GM12892 (cell line): ENCODE measurements around the gene CAAP1. TPM values are rescaled to one million over a fixed set of nuclear protein-coding genes. Genes with fewer than 3 reads are reported as not detected.

Experiments
- DNase-seq: peaks from one replicate; pipeline ENCODE4 v3.0.0; 2011; ENCODE audit not compliant: insufficient read length
- FAIRE-seq: peaks from 2 replicates; lab custom pipeline; 2011; peaks lifted over from hg19 to GRCh38; lab: Jason Lieb, UNC
- POLR2A ChIP-seq: IDR thresholded peaks from 2 replicates; pipeline ENCODE4 v1.6.1; 2011; ENCODE audit warnings: low read depth, low read length, control low read depth
- POLR2AphosphoS5 ChIP-seq: IDR thresholded peaks from 2 replicates; pipeline ENCODE4 v1.6.1; 2011; ENCODE audit warnings: low read depth, low read length, control low read depth
- TAF1 ChIP-seq: IDR thresholded peaks from 2 replicates; pipeline ENCODE4 v1.6.1; 2011; ENCODE audit warnings: low read depth, mild to moderate bottlenecking, control low read depth, low read length, borderline replicate concordance
- polyA plus RNA-seq: library from polyadenylated mRNA; unstranded; fragments of >200 nt; gene quantifications from one replicate; pipeline ENCODE4 v1.2.1, GENCODE V29; 2012; ENCODE audit warnings: missing spikeins, inconsistent platforms; ENCODE audit not compliant: missing spikeins

CAAP1 gene
- 19.9 TPM for polyA plus RNA-seq

DNA sequence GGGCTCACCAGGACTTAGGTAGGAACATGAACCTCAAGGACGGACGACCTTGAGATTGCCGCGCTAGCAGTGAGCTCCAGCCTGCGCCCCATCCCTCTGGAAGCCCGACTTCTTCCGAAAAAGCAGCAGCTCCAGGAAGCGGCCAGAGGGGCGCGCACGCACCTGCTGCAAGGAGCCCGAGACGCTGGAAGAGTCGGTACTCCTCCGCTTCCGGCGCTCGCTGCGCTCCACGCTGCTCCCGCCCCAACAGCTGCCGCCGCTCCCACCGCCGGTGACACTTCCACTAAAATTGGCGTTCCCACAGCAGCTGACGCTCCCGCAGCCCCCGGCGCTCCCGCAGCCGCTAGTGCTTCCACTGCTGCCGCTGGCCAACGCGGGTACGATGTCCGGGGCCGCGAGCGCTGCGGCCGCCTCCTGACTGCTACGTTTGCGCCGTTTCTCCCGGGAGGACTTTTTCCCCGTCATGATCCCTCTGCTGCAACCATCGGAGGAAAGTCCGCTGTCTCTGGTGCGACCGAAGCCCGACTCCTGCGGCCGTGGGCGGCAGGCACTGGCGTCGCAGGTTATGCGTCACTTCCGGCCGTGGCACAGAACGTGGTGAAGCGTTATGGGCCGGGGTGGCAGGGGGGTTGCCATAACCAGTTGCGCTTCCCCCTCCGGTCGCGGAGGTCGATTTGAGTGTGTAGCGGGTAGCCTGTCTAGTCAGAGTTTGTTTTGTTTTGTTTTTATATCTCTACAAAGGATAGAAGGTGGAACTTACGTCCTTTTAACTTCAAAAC lies at the start of gene CAAP1:
TSS of gene CAAP1 (minus strand) at position 552 of the 779 bp plus-strand sequence. CDS start at position 465, 87 bp downstream.
- TF ChIP-seq POLR2AphosphoS5 (peak; percentile 96), TAF1 (peak; percentile 80), POLR2A (peak; percentile 96)
- peak; percentile 96 for FAIRE-seq

GRCh38 chr9:26940779-26941178 lies 48.2 kb upstream of the CAAP1 start:
- TF ChIP-seq TAF1 (no peak), POLR2AphosphoS5 (no peak), POLR2A (no peak)
- FAIRE-seq, result no peak
- no peak for DNase-seq

More for the DNA sequence above, at the start of gene CAAP1:
- peak; percentile 76 for DNase-seq

- TF ChIP-seq POLR2AphosphoS5 (no peak), POLR2A (no peak), TAF1 (no peak)
Measured at GRCh38 chr9:26939955-26940711, 47.5 kb upstream of the CAAP1 start.

DNA sequence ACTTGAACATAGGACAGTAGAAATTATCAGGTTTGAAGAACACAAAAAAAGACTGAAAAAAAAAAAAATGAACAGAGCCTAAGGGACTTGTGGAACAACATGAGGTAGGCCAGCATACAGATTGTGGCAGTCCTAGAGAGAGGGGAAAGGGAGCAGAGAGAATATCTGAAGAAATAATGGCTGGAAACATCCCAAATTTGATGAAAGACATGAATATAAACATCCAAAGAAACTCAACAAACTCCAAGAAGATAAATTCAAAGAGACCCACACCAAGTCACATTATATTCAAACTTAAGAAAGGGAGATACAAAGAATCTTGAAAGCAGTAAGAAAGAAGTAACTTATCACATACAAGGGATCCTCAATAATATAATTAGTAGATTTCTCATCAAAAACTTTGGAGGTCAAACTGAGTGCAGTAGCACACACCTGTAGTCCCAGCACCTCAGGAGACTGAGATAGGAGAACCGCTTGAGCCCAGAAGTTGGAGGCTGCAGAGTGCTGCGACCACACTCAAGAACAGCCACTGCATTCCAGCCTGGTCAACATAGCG lies 45.3 kb upstream of the CAAP1 start:
- no peak for FAIRE-seq
- TF ChIP-seq POLR2AphosphoS5 (no peak), POLR2A (no peak), TAF1 (no peak)

More at GRCh38 chr9:26939955-26940711, 47.5 kb upstream of the CAAP1 start:
- peak; percentile 87 for FAIRE-seq
- no peak for DNase-seq

DNA sequence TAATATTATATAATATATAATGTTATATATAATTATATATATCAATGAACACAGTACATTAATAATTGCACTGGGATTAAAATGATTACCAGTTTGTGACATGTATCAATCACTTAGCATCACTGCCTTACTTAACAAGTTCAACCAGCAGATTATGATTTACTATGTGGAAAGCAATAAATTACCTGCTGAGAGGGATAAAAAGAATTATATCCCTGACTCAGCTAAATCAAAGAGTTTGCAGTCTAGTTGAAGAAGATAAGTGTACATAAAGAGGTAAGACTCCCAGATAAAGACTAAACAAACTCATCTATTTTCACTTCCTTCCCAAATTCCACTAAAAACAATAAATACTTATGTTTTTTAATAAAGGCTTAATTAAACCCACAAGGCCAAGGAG lies 43.2 kb upstream of the CAAP1 start:
- no peak for DNase-seq
- no peak for TF ChIP-seq POLR2A
- no peak for TF ChIP-seq TAF1
- TF ChIP-seq POLR2AphosphoS5, result no peak
- no peak for FAIRE-seq

More for the DNA sequence above, 45.3 kb upstream of the CAAP1 start:
- no peak for DNase-seq

GRCh38 chr9:26928902-26929495 lies 36.4 kb upstream of the CAAP1 start:
- no peak for TF ChIP-seq TAF1
- no peak for TF ChIP-seq POLR2AphosphoS5
- no peak for TF ChIP-seq POLR2A
- no peak for DNase-seq
- no peak for FAIRE-seq

DNA sequence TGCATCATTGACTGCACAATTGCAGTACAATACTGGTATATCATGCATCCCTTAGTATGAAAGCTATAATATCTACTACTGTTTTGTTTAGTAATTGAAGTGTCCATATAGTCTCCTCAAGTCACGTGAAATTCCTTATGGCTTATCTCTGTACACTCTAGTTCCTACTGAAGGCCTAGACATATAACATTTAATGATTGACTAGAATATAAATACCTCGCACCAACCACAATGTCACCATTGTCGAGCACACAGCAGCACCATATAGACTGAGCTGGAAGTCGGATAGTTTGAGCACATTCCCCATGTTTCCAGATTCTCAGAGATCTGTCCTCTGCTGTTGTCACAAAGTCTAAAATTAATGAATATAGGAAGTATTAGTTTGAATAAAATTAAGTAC lies 33.0 kb upstream of the CAAP1 start:
- DNase-seq (no peak), FAIRE-seq (no peak)
- no peak for TF ChIP-seq TAF1
- TF ChIP-seq POLR2AphosphoS5, result no peak
- no peak for TF ChIP-seq POLR2A

DNA sequence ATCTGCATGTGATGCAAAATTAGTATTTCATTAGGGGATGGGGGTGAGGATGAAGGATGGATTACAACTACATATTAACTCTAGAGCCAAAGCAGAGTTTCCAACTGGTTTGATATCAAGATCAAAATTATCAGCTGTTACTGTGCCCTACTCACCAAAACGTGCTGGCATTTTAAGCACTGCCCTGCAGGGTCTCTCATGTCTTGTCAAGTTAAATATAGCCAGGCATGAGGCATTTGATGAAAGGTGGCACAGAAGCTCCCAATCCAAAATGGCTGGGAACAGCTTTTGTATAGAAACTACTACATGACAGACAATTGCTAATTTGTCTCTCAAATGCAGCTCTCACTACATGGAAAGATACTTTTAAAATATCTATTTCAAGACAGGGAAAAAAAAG lies 27.1 kb upstream of the CAAP1 start:
- no peak for DNase-seq
- TF ChIP-seq TAF1, result no peak
- no peak for TF ChIP-seq POLR2A
- TF ChIP-seq POLR2AphosphoS5, result no peak
- FAIRE-seq, result no peak

DNA sequence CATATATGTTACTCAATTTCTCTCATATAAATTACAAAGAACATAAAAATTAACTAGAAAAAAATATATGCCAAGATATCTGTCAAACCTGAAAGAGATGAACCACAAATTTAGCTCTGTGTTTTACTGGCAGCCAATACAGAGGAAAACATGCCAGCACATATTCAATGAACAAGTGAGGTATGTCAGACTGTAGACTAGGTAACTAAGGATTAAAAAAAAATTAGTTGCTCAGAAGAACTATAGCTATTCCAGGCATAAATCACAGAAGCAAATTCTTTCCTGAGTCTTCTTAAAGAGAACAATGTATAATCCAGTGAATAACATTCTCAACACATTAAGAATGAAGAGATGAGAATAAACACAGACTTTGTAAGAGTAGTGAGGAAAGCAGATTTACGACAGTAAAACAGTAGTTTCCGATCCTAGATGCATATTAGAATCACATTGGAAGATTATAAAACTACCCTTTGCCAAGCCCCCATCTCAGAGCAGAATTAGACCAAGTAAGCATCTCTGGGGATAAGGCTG lies 20.6 kb upstream of the CAAP1 start:
- DNase-seq, result no peak
- no peak for FAIRE-seq
- TF ChIP-seq TAF1 (no peak), POLR2AphosphoS5 (no peak), POLR2A (no peak)

DNA sequence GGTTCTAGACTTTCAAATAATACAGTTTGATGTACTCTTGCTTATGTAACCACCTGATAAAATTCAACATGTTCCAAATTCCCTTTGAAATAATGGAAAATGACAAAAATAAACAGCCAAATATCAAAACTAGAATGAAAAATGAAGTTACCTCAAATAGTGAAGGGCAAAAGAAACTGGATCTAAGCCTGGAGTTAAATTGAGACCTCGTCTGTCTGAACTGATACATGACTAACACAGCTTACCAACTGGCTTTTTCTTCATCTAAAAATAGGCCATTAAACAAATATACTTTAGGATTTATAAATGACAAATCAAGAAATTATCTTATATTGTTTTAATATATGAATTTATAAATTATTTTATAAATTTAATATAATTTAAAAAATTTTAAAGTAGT lies 12.1 kb upstream of the CAAP1 start:
- FAIRE-seq (no peak), DNase-seq (no peak)
- no peak for TF ChIP-seq POLR2A
- TF ChIP-seq TAF1, result no peak
- no peak for TF ChIP-seq POLR2AphosphoS5
